Activated CD4-positive, CD25-positive, alpha-beta regulatory T cell treated with anti-CD3 and anti-CD28 coated beads, Interleukin-2, amount 50 U/mL, for 72 hours (primary cell): ENCODE results near the gene SMS.

Source experiments
- DNase-seq: peaks from one replicate; pipeline ENCODE4 v3.0.0; 2021

The SMS gene

GRCh38 chrX:22043872-22044271, 103.4 kb downstream of the SMS start:
- DNase-seq, result no peak
